OCI-LY3 (cell line): Measurements from ENCODE around the gene CRTC3.

Experiments
- H2AFZ ChIP-seq: fragments of 200-600, 300-600 bp; shearing (Covaris generic); 2 replicates; pipeline ENCODE4 v1.6.0; 2014; ENCODE audit warnings: antibody characterized with exemption, low read depth, low read length
- H3K27ac ChIP-seq: fragments of 200-600, 300-600 bp; sonication (generic); 2 replicates; pipeline ENCODE4 v1.5.1; 2014; ENCODE audit warnings: mild to moderate bottlenecking, low read length, moderate library complexity, mixed read lengths
- H3K27me3 ChIP-seq: fragments of 200-600, 300-600 bp; sonication (generic); 2 replicates; pipeline ENCODE4 v1.6.1; 2014; ENCODE audit warnings: low read depth, low read length, mixed read lengths
- H3K36me3 ChIP-seq: fragments of 200-600, 300-600 bp; sonication (generic); replicated peaks from 2 replicates; pipeline ENCODE3; 2014; ENCODE audit warnings: low read depth, low read length, mixed read lengths
- H3K4me1 ChIP-seq: fragments of 300-600, 200-600 bp; sonication (generic); 2 replicates; pipeline ENCODE4 v1.6.1; 2014; ENCODE audit warnings: low read length, mixed read lengths
- H3K4me2 ChIP-seq: fragments of 200-600, 300-600 bp; sonication (generic); 2 replicates; pipeline ENCODE4 v1.6.1; 2014; ENCODE audit warnings: low read length, mixed read lengths
- H3K4me3 ChIP-seq: fragments of 300-600, 200-600 bp; sonication (generic); 2 replicates; pipeline ENCODE4 v1.5.1; 2014; ENCODE audit warnings: antibody characterized with exemption, mild to moderate bottlenecking, low read length, moderate library complexity
- H3K79me2 ChIP-seq: fragments of 300-600, 200-600 bp; shearing (Covaris generic); 2 replicates; pipeline ENCODE4 v1.6.1; 2014; ENCODE audit warnings: mild to moderate bottlenecking, low read length, mixed read lengths
- H3K9ac ChIP-seq: fragments of 300-600, 200-600 bp; shearing (Covaris generic); 2 replicates; pipeline ENCODE4 v1.6.0; 2014; ENCODE audit warnings: mild to moderate bottlenecking, low read length, moderate library complexity
- H3K9me3 ChIP-seq: fragments of 200-600, 300-600 bp; shearing (Covaris generic); 2 replicates; pipeline ENCODE4 v1.6.1; 2014; ENCODE audit warnings: low read length, mixed read lengths; ENCODE audit not compliant: insufficient read depth
- H4K20me1 ChIP-seq: fragments of 200-600, 300-600 bp; sonication (generic); 2 replicates; pipeline ENCODE4 v1.6.1; 2016; ENCODE audit warnings: low read length, mixed read lengths; ENCODE audit not compliant: insufficient read depth
- CTCF ChIP-seq: fragments of 200-600, 300-600 bp; sonication (generic); IDR thresholded peaks from 2 replicates; pipeline ENCODE4 v1.5.1; 2014; ENCODE audit warnings: antibody characterized with exemption, low read length, low read depth
- EZH2phosphoT487 ChIP-seq: fragments of 200-600 bp; shearing (Covaris generic); IDR thresholded peaks from 2 replicates; pipeline ENCODE4 v1.6.1; 2018; ENCODE audit warnings: antibody characterized with exemption, mixed run types, low read depth

CRTC3 gene

GRCh38 chr15:90582553-90582952 lies 52.8 kb downstream of the CRTC3 start:
- Histone ChIP-seq H3K9ac (no peak overlapping the region), H3K9me3 (no peaks in the 10 kb centered on the region), H2AFZ (no peak overlapping the region), H3K4me1 (peaks cover 9% of the 10 kb centered on the region), H3K27ac (no peak overlapping the region), H3K79me2 (no peaks in the 10 kb centered on the region), H3K36me3 (no peaks in the 10 kb centered on the region), H3K4me3 (no peak overlapping the region), H3K4me2 (no peak overlapping the region), H3K27me3 (no peaks in the 10 kb centered on the region), H4K20me1 (no peaks in the 10 kb centered on the region)
- no peak for TF ChIP-seq CTCF
- TF ChIP-seq EZH2phosphoT487, result no peak

- Histone ChIP-seq H3K36me3 (no peaks in the 10 kb centered on the region), H3K4me1 (peaks cover 12% of the 10 kb centered on the region), H3K4me2 (no peak overlapping the region), H3K9ac (no peak overlapping the region), H3K9me3 (no peaks in the 10 kb centered on the region), H2AFZ (no peak overlapping the region), H4K20me1 (no peaks in the 10 kb centered on the region), H3K27me3 (no peaks in the 10 kb centered on the region), H3K27ac (no peak overlapping the region), H3K79me2 (no peaks in the 10 kb centered on the region), H3K4me3 (no peak overlapping the region)
- TF ChIP-seq EZH2phosphoT487 (no peak), CTCF (no peak)
Measured at GRCh38 chr15:90583471-90584252, 53.9 kb downstream of the CRTC3 start.

GRCh38 chr15:90584841-90585240 lies 55.1 kb downstream of the CRTC3 start:
- H3K27ac ChIP-seq, result no peak overlapping the region
- TF ChIP-seq EZH2phosphoT487 (no peak), CTCF (no peak)
- H2AFZ ChIP-seq, result no peak overlapping the region
- no peaks in the 10 kb centered on the region for H3K9me3 ChIP-seq
- no peaks in the 10 kb centered on the region for H3K36me3 ChIP-seq
- no peaks in the 10 kb centered on the region for H3K79me2 ChIP-seq
- H3K4me3 ChIP-seq, result no peak overlapping the region
- peaks cover 12% of the 10 kb centered on the region for H3K4me1 ChIP-seq
- H3K9ac ChIP-seq, result no peak overlapping the region
- H3K4me2 ChIP-seq, result no peak overlapping the region
- H4K20me1 ChIP-seq, result no peaks in the 10 kb centered on the region
- no peaks in the 10 kb centered on the region for H3K27me3 ChIP-seq

GRCh38 chr15:90585863-90586262 lies 56.1 kb downstream of the CRTC3 start:
- Histone ChIP-seq H3K4me2 (no peak overlapping the region), H3K36me3 (no peaks in the 10 kb centered on the region), H3K9me3 (no peaks in the 10 kb centered on the region), H3K4me3 (no peak overlapping the region), H4K20me1 (no peaks in the 10 kb centered on the region), H3K9ac (no peak overlapping the region), H3K4me1 (peaks cover 12% of the 10 kb centered on the region), H2AFZ (no peak overlapping the region), H3K27ac (no peak overlapping the region), H3K27me3 (no peaks in the 10 kb centered on the region), H3K79me2 (no peaks in the 10 kb centered on the region)
- TF ChIP-seq EZH2phosphoT487 (no peak), CTCF (no peak)
